Stimulated activated CD4-positive, alpha-beta T cell treated with anti-CD3 and anti-CD28 coated beads, Interleukin-1b, Interleukin-23, amount 100 ng/mL, for 1 hour (primary cell): Measurements from ENCODE around the gene PBLD.

ENCODE experiments used
- DNase-seq, 2 donors: peaks; one replicate each; pipeline ENCODE4 v3.0.0-alpha.2; 2020; ENCODE audit warnings: low read depth in 2 of 2

PBLD gene

GRCh38 chr10:68233046-68233445 is 99.7 kb downstream of the PBLD start:
- DNase-seq: no peak
